ENCODE results near the gene HPS5. TPM values are rescaled to one million over a fixed set of nuclear protein-coding genes. Genes with fewer than 3 reads are reported as not detected.
"Not testable (repeated sequence)": the region's sequence is repeated elsewhere in the genome, so short reads cannot be mapped to it uniquely, and the experiment has no call there.

The HPS5 gene
- total RNA-seq, 1 donor from 2014 or later, result 17.0 TPM

DNA sequence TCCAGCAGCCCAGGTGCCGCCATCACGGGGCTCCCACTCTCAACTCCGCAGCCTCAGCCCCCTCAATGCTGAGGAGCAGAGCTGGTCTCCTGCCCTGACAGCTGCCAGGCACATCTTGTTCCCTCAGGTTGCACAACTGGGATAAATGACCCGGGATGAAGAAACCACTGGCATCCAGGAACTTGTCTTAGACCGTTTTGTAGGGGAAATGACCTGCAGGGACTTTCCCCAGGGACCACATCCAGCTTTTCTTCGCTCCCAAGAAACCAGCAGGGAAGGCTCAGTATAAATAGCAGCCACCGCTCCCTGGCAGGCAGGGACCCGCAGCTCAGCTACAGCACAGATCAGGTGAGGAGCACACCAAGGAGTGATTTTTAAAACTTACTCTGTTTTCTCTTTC, 56.0 kb downstream of the HPS5 start, which contains the start of gene SAA1:
Gene SAA1, plus strand, starts transcription at position 316 of the 400 bp plus-strand sequence. CDS start 624 bp downstream, outside the sequence.
- H2AFZ ChIP-seq (replicated peaks), result no peak within 1 kb of the TSS
- H3K9me3 ChIP-seq (ENCODE audit: low read depth), result no peaks in the 10 kb centered on the region
- no peaks in the 10 kb centered on the region for H3K36me3 ChIP-seq
- no peak for DNase-seq (ENCODE audit: low spot score)
- no peaks in the 10 kb centered on the region for H3K9me3 Mint-ChIP-seq
- no peaks in the 10 kb centered on the region for H3K79me2 ChIP-seq (ENCODE audit: low read depth)
- TF ChIP-seq EZH2phosphoT487 (IDR thresholded peaks at IDR 0.05), result no peak
- TF ChIP-seq, protein P1, sequence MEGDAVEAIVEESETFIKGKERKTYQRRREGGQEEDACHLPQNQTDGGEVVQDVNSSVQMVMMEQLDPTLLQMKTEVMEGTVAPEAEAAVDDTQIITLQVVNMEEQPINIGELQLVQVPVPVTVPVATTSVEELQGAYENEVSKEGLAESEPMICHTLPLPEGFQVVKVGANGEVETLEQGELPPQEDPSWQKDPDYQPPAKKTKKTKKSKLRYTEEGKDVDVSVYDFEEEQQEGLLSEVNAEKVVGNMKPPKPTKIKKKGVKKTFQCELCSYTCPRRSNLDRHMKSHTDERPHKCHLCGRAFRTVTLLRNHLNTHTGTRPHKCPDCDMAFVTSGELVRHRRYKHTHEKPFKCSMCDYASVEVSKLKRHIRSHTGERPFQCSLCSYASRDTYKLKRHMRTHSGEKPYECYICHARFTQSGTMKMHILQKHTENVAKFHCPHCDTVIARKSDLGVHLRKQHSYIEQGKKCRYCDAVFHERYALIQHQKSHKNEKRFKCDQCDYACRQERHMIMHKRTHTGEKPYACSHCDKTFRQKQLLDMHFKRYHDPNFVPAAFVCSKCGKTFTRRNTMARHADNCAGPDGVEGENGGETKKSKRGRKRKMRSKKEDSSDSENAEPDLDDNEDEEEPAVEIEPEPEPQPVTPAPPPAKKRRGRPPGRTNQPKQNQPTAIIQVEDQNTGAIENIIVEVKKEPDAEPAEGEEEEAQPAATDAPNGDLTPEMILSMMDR (IDR thresholded peaks at IDR 0.05), result no peak
- TF ChIP-seq EZH2 (IDR thresholded peaks at IDR 0.05), result no peak
- no peaks in the 10 kb centered on the region for H3K27me3 Mint-ChIP-seq (ENCODE audit: insufficient read depth, low read depth)
- no peak within 1 kb of the TSS for H3K4me2 ChIP-seq
- H3K27ac Mint-ChIP-seq, result no peak within 1 kb of the TSS
- no peaks in the 10 kb centered on the region for H4K20me1 ChIP-seq (ENCODE audit: low read depth)
- no peak within 1 kb of the TSS for H3K27ac ChIP-seq
- no peaks in the 10 kb centered on the region for H3K4me1 Mint-ChIP-seq
- H3K4me1 ChIP-seq, result no peaks in the 10 kb centered on the region
- no peak within 1 kb of the TSS for H3K4me3 ChIP-seq
- H3K36me3 Mint-ChIP-seq, result no peaks in the 10 kb centered on the region
- H3K27me3 ChIP-seq, result no peaks in the 10 kb centered on the region
- no peaks in the 10 kb centered on the region for H3F3A ChIP-seq (ENCODE audit: low read depth)
- H3K4me3 Mint-ChIP-seq, result no peak within 1 kb of the TSS
- no peak within 1 kb of the TSS for H3K9ac ChIP-seq

DNA sequence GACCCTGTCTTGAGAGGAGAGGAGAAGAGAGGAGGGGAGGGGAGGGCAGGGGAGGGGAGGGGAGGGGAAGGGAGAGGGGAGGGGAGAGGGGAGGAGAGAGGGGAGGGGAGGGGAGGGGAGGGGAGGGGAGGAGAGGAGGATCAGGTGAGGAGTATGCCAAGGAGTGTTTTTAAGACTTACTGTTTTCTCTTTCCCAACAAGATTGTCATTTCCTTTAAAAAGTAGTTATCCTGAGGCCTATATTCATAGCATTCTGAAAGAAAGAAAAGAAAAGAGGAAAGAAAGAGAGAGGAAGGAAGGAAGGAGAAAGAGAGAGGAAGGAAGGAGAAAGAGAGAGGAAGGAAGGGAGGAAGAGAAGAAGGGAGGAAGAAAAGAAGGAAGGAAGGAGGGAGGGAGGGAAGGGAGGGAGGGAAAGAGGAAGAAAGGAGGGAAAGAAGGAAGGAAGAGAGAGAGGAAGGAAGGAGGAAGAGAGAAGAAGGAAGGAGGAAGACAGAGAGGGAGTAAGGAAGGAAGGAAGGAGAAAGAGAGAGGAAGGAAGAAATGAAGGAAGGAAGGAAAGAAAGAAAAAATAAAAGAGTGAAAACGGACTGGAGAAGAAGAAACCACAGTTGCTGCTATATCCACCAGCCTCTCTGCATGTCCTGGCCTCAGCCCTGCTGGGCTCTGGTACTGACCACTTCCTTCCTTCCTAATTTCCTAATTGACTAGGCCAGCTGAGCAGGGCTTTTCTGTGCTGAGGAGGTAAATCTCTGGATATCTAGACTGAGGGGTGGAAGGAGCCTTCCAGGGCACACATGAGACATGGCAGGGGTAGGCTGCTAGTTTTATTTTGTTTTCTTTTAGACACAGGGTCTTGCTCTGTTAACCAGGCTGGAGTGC, 57.0 kb downstream of the HPS5 start:
- H3K9me3 ChIP-seq (ENCODE audit: low read depth), result no peaks in the 10 kb centered on the region
- H3K4me1 Mint-ChIP-seq, result no peaks in the 10 kb centered on the region
- no peaks in the 10 kb centered on the region for H3K9me3 Mint-ChIP-seq

GRCh38 chr11:18264035-18264434, 57.9 kb downstream of the HPS5 start:
- Histone ChIP-seq H3K9me3 (ENCODE audit: low read depth) (no peaks in the 10 kb centered on the region), H3K4me1 (no peaks in the 10 kb centered on the region), H3F3A (ENCODE audit: low read depth) (no peaks in the 10 kb centered on the region), H3K27me3 (no peaks in the 10 kb centered on the region), H3K4me3 (no peak overlapping the region), H4K20me1 (ENCODE audit: low read depth) (no peaks in the 10 kb centered on the region), H3K27ac (no peak overlapping the region), H3K79me2 (ENCODE audit: low read depth) (no peaks in the 10 kb centered on the region), H2AFZ (replicated peaks) (no peak overlapping the region), H3K9ac (no peak overlapping the region), H3K36me3 (no peaks in the 10 kb centered on the region), H3K4me2 (no peak overlapping the region)
- no peak for DNase-seq (ENCODE audit: low spot score)
- Mint-ChIP-seq H3K27me3 (ENCODE audit: insufficient read depth, low read depth) (no peaks in the 10 kb centered on the region), H3K4me1 (no peaks in the 10 kb centered on the region), H3K27ac (no peak overlapping the region), H3K9me3 (no peaks in the 10 kb centered on the region), H3K36me3 (no peaks in the 10 kb centered on the region), H3K4me3 (no peak overlapping the region)
- TF ChIP-seq, protein P1 (IDR thresholded peaks at IDR 0.05), result no peak
- TF ChIP-seq EZH2 (IDR thresholded peaks at IDR 0.05) (no peak), EZH2phosphoT487 (IDR thresholded peaks at IDR 0.05) (no peak)

More for the DNA sequence above, 57.0 kb downstream of the HPS5 start:
- Mint-ChIP-seq H3K36me3 (no peaks in the 10 kb centered on the region), H3K27me3 (ENCODE audit: insufficient read depth, low read depth) (no peaks in the 10 kb centered on the region), H3K4me3 (no peak overlapping the region), H3K27ac (no peak overlapping the region)
- no peak overlapping the region for H3K4me2 ChIP-seq
- no peaks in the 10 kb centered on the region for H3K79me2 ChIP-seq (ENCODE audit: low read depth)
- no peaks in the 10 kb centered on the region for H3K36me3 ChIP-seq
- H3K4me3 ChIP-seq, result no peak overlapping the region
- H3K4me1 ChIP-seq, result no peaks in the 10 kb centered on the region
- H3K27ac ChIP-seq, result no peak overlapping the region
- H4K20me1 ChIP-seq (ENCODE audit: low read depth), result no peaks in the 10 kb centered on the region
- H3K27me3 ChIP-seq, result no peaks in the 10 kb centered on the region
- DNase-seq (ENCODE audit: low spot score), result no peak
- TF ChIP-seq, protein P1 (IDR thresholded peaks at IDR 0.05), result no peak
- TF ChIP-seq EZH2 (IDR thresholded peaks at IDR 0.05) (no peak), EZH2phosphoT487 (IDR thresholded peaks at IDR 0.05) (no peak)
- H3F3A ChIP-seq (ENCODE audit: low read depth), result no peaks in the 10 kb centered on the region
- H3K9ac ChIP-seq, result no peak overlapping the region
- H2AFZ ChIP-seq (replicated peaks), result no peak overlapping the region

- H3K79me2 ChIP-seq (ENCODE audit: low read depth); H3K9ac ChIP-seq; H3K27ac ChIP-seq; H3K4me2 ChIP-seq; H3F3A ChIP-seq (ENCODE audit: low read depth); H2AFZ ChIP-seq (replicated peaks); H3K27me3 ChIP-seq; H4K20me1 ChIP-seq (ENCODE audit: low read depth); H3K27me3 Mint-ChIP-seq (ENCODE audit: insufficient read depth, low read depth); H3K27ac Mint-ChIP-seq; H3K9me3 ChIP-seq (ENCODE audit: low read depth); H3K4me3 Mint-ChIP-seq; H3K4me1 Mint-ChIP-seq; H3K36me3 Mint-ChIP-seq; H3K4me3 ChIP-seq; H3K9me3 Mint-ChIP-seq; H3K36me3 ChIP-seq; H3K4me1 ChIP-seq: not testable (repeated sequence)
- DNase-seq (ENCODE audit: low spot score), result peak; percentile 6
These were observed 59.1 kb downstream of the HPS5 start for GRCh38 chr11:18262681-18263350.

Data from neural progenitor cell (in vitro differentiated cells).